ENCODE data around the gene CLCN6.

Gene CLCN6

GRCh38 chr1:11831945-11832725 is 26.1 kb downstream of the CLCN6 start:
- peak; percentile 46 to 61 for DNase-seq

GRCh38 chr1:11833497-11833896 is 27.5 kb downstream of the CLCN6 start:
- DNase-seq: no peak

- no peak for DNase-seq
These were observed 27.9 kb downstream of the CLCN6 start for GRCh38 chr1:11833900-11834299.

- no peak for DNase-seq
These were observed 29.6 kb downstream of the CLCN6 start for GRCh38 chr1:11835441-11836225.

- no peak for DNase-seq
These were observed 31.2 kb downstream of the CLCN6 start for GRCh38 chr1:11836955-11837766.

- DNase-seq: no peak
These were observed 31.9 kb downstream of the CLCN6 start for GRCh38 chr1:11837767-11838348.

- peak; percentile 55 to 68 for DNase-seq
These were observed 32.6 kb downstream of the CLCN6 start for GRCh38 chr1:11838349-11839272.

- DNase-seq: no peak
These were observed 34.0 kb downstream of the CLCN6 start for GRCh38 chr1:11839727-11840705.

GRCh38 chr1:11841245-11842153 is 35.5 kb downstream of the CLCN6 start:
- peak; percentile 11 to 15 for DNase-seq

- peak; percentile 64 to 66 for DNase-seq
These were observed 36.4 kb downstream of the CLCN6 start for GRCh38 chr1:11842154-11843041.

GRCh38 chr1:11845641-11846335 is 39.8 kb downstream of the CLCN6 start:
- no peak for DNase-seq

GRCh38 chr1:11847667-11848372 is 41.8 kb downstream of the CLCN6 start, which contains the start of gene NPPA:
NPPA (minus strand) TSS chr1:11847783; CDS start chr1:11847684, 99 bp downstream.
- no peak for DNase-seq

GRCh38 chr1:11848373-11848700 is 42.3 kb downstream of the CLCN6 start:
- no peak for DNase-seq

GRCh38 chr1:11850156-11850555 is 44.2 kb downstream of the CLCN6 start:
- DNase-seq: no peak

GRCh38 chr1:11851180-11851579 is 45.2 kb downstream of the CLCN6 start:
- DNase-seq: peak; percentile 80

GRCh38 chr1:11854519-11854918 is 48.5 kb downstream of the CLCN6 start:
- DNase-seq: no peak

- no peak for DNase-seq
These were observed 49.4 kb downstream of the CLCN6 start for GRCh38 chr1:11855430-11855829.

Data from inflammatory macrophage (primary cell).